ENCODE data around the gene EPHA2.
"Not testable (repeated sequence)": the region's sequence is repeated elsewhere in the genome, so short reads cannot be mapped to it uniquely, and the experiment has no call there.

EPHA2 gene

GRCh38 chr1:16155537-16156410 is at the start of gene EPHA2:
EPHA2 (minus strand) TSS chr1:16156069; CDS start chr1:16155932, 137 bp downstream.
- no peak for DNase-seq

GRCh38 chr1:16205334-16205671 is 49.4 kb upstream of the EPHA2 start:
- no peak for DNase-seq

DNA sequence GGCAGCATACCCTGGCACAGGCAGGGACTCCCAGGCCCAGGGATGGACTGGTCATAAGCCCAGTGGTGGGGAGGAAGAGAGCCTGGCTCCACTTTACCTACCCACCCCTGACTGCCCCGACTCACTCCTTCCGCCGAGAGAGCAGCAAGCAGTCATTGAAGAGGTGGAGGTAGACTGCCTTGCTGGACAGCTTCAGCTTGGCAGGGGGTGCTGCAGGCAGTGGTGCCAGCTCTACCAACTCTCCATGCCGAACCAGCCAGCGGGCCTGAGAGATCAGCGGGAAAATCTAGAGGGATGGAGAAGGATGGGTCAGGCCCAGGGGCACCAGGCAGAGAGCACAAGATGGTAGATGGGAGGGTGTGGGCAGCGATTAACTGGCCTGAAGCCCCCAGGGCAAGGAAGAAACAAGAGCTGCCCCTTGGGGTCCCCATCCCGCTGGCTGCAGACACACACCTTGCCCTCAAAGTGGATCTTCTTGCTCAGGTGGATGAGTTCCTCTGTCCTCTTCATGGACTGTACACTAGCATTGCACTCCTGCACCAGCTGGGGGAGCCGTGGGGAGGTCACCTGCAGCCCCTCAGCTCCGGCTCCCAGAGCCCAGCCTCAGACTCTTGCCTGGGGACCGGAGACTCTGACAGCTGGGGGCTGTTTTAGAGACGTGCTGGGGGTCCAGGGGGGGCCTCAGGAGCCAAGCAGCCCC is 48.9 kb upstream of the EPHA2 start:
- peak in 1 of 2 donors; percentile 41 for DNase-seq

DNA sequence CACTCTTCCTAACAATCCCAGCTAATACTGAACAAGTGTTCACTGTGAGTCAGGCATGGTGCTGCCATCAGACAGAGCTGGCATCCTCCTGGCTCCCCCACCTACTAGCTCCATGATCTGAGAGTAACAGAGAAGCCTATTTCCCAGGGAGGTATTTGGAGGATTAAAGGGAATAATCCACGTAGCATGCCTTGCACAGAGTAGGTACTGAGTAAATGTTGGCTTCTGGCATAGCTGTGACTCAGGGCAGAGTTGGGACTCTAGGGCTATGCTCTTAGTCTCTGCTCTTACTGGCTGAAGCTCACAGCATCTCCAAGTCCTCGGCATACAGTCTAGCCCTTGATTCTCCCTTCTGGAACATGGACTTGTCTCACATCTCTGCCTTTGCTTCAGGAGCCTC is 48.3 kb upstream of the EPHA2 start:
- no peak for DNase-seq

- no peak for DNase-seq
Measured at GRCh38 chr1:16203550-16203949, 47.7 kb upstream of the EPHA2 start.

- no peak for DNase-seq
Measured at GRCh38 chr1:16202281-16203210, 46.7 kb upstream of the EPHA2 start.

- DNase-seq: no peak
Measured at GRCh38 chr1:16199700-16200099, 43.8 kb upstream of the EPHA2 start.

DNA sequence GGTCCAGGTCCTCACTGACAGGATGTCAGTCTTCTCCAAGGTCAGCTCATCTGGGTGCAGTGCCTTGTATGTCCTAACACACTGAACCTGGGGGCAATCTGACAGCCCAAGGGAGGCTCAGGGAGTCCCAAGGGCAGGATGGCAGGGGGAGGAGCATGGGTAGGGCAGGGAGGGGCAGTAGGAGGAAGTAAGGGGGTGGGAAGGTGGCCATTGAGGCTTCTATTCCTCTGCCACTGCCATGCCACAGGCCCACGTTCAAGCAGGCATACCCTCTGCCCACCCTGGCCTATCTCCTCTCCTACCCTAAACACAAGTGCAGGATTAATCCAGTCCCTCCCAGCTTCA is 43.3 kb upstream of the EPHA2 start:
- no peak for DNase-seq

DNA sequence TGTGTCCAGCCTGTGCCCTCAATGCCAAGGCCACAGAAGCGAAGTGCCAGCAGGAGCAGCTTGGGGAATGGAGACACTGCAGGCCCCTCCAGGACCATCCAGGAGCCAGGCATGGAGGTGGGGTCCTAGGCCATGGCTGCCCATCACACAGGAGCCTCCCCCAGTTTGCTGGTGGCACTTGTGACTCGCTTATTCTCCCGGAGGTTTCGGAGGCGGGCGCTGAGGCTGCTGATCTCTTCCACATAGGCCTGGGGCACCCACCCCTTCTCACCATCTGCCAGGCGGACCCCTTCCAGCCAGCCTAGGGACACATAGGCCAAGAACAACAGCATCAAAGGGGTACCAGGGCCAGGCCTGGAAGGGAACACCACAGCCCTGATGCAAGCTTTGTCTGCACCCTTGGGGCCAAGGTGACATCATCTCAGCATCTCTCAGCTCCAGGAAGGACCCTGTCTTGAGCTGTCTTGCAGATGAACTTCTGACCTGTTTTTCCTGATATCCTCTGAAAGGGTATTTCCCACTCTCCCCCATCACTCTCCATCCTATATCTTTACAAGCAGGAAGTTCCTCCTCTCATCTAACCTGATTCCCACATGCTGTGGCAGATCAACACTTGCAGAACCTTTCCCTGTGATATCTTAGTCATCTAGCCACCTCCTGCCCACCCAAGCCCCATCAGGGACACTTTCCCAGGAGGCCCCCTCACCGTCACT is 42.7 kb upstream of the EPHA2 start:
- DNase-seq: no peak

GRCh38 chr1:16196874-16197273 is 41.0 kb upstream of the EPHA2 start:
- DNase-seq: no peak

DNA sequence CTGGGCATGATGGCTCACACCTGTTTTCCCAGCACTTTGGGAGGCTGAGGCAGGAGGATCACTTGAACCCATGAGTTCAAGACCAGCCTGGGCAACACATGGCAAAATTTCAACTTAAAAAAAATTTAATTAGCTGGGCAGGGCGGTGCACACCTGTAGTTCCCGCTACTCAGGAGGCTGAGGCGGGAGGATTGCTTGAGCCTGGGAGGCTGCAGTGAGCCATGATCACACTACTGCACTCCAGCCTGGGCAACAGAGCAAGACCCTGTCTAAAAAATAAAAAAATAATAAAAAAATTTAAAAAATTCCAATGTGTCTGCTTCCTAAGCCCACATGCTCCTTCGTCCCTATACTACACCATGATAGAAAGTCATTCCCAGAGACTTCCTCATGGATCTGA is 40.3 kb upstream of the EPHA2 start:
- not testable (repeated sequence) for DNase-seq

GRCh38 chr1:16195518-16195905 is 39.6 kb upstream of the EPHA2 start:
- DNase-seq: no peak

DNA sequence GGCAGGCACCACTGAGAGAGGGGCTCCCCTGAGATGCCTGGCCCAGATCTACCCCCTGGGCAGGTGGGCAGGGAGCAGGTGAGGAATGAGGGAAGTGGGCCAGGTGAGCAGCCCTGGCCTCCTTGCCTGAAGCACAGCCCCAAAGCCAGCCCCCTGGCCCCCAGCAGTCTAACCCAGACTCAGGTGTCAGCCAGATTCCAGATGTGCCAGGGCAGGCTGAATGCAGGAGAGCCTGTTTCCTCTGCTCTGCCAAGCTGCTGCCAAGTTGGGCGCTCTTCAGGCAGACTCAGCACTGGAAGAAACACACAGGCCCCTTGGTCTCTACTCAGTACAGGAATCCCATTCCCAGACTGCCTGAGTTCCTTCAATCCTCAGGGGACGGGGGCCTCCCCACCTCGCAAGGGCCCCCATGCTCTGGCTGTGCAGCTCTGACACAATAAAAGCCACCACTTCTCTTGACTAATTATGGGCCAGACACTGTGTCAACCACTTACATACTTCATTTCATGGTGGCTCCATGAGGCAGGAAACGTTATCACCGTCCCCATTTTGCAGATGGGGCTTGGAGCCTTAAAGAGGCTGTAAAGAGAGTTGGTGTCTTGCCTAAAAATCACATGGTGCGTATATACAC is 36.2 kb upstream of the EPHA2 start:
- no peak for DNase-seq

GRCh38 chr1:16191309-16191708 is 35.4 kb upstream of the EPHA2 start:
- DNase-seq: no peak

- DNase-seq: no peak
Measured at GRCh38 chr1:16189921-16190621, 34.2 kb upstream of the EPHA2 start.

GRCh38 chr1:16189003-16189402 is 33.1 kb upstream of the EPHA2 start:
- no peak for DNase-seq

DNA sequence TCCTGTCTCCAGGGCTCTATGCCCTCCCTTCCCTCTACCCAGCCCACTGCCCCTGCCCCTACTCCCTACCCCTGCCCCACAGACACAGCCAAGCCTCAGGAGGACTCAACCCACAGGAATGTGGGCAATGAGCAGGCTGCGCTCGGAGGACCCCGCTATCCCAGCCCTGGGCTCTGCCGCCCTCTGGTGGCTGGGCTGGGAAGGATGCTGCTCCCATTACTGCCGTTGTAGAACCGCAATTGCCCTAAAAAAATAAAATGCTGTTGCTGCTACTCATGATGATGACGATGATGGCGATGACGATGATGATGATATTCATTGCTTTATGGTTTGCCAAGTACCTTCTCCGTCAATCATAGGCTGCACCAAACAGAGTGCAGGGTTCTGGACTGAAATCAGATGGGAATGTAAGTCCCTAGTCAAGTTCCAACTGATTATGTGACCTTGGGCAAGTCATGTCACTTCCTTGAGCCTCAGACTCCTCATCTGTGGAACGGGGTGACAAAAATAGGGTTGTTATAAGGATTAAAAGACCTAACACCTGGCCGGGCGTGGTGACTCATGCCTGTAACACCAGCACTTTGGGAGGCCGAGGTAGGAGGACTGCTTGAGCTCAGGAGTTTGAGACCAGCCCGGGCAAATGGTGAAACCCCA is 32.0 kb upstream of the EPHA2 start:
- DNase-seq: peak; percentile 76 to 80

DNA sequence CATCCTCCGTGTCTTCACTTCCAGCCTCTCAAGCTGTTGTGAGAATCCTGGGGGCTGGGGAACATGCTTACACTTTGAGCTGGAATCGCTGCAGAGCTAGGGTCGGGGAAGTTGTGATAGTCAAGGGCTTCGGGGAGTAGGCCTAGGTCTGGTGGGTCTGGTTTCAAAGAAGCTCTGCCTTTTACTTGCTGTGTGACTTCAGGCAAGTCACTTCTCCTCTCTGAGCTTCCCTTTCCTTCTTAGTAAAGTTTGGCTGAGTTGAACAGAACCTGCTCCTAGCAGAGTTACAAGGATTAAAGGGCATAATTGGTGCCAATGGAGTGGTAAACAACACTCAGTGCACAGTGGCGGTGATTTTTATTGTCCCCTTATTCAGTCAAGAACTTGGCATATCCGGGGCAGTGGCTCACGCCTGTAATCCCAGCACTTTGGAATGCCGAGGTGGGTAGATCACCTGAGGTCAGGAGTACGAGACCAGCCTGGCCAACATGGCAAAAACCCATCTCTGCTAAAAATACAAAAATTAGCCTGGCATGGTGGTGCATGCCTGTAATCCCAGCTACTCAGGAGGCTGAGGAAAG is 30.9 kb upstream of the EPHA2 start:
- DNase-seq: no peak

- DNase-seq: no peak
Measured at GRCh38 chr1:16184557-16185303, 28.9 kb upstream of the EPHA2 start.

All from CD4-positive, alpha-beta T cell treated with Interleukin-1 beta for 1 hour (primary cell).